Measurements from ENCODE around the gene S100G.
"Not testable (repeated sequence)": the region's sequence is repeated elsewhere in the genome, so short reads cannot be mapped to it uniquely, and the experiment has no call there.

Gene S100G

DNA sequence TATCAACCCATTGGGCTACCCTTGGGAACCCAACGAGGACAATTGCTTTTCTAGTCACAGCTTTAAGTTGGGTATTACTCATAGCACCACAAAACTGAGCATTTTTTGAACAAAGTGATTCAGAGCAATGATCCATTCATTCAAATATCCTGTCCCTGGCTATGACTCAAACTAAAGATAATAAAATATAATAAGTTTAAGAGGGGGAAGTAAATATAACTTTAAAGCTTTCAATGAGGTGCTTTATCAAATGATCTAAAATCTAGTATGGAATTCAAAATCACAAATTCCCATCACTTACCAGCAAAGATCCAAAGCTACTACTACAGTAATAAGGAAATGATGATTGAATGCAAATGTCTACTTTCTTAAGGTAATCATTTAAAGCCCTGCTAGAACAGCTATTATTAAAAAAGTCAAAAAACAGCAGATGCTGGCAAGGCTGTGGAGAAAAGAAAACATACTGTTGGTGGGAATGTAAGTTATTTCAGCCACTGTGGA is 39.8 kb upstream of the S100G start:
- H3K4me3 ChIP-seq (ENCODE audit: low read depth, low read length), result no peak overlapping the region
- H3K27ac ChIP-seq, result no peak overlapping the region
- TF ChIP-seq, protein P1, sequence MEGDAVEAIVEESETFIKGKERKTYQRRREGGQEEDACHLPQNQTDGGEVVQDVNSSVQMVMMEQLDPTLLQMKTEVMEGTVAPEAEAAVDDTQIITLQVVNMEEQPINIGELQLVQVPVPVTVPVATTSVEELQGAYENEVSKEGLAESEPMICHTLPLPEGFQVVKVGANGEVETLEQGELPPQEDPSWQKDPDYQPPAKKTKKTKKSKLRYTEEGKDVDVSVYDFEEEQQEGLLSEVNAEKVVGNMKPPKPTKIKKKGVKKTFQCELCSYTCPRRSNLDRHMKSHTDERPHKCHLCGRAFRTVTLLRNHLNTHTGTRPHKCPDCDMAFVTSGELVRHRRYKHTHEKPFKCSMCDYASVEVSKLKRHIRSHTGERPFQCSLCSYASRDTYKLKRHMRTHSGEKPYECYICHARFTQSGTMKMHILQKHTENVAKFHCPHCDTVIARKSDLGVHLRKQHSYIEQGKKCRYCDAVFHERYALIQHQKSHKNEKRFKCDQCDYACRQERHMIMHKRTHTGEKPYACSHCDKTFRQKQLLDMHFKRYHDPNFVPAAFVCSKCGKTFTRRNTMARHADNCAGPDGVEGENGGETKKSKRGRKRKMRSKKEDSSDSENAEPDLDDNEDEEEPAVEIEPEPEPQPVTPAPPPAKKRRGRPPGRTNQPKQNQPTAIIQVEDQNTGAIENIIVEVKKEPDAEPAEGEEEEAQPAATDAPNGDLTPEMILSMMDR (IDR thresholded peaks at IDR 0.05; ENCODE audit: low read depth, low read length), result no peak
- DNase-seq, result no peak
- no peaks in the 10 kb centered on the region for H3K9me3 ChIP-seq (ENCODE audit: severe bottlenecking)
- H3K27me3 ChIP-seq (ENCODE audit: insufficient read depth, low read depth, severe bottlenecking), result no peaks in the 10 kb centered on the region
- peaks cover 15% of the 10 kb centered on the region for H3K36me3 ChIP-seq

DNA sequence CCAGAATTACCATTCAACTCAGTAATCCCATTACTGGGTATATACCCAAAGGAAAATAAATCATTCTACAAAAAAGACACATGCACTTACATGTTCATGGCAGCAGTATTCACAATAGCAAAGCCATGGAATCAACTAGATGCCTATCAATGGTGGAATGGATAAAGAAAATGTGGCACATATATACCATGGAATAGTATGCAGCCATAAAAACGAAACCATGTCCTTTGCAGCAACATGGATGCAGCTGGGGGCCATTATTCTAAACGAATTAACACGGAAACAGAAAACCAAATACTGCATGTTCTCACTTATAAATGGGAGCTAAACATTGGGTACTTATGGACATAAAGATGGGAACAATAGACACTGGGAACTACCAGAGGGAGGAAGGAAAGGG is 39.3 kb upstream of the S100G start:
- H3K27ac ChIP-seq; H3K9me3 ChIP-seq (ENCODE audit: severe bottlenecking); H3K27me3 ChIP-seq (ENCODE audit: insufficient read depth, low read depth, severe bottlenecking); DNase-seq; H3K4me3 ChIP-seq (ENCODE audit: low read depth, low read length): not testable (repeated sequence)
- H3K36me3 ChIP-seq, result peaks cover 19% of the 10 kb centered on the region

GRCh38 chrX:16612257-16612897 is 37.6 kb upstream of the S100G start:
- no peak for DNase-seq
- Histone ChIP-seq H3K27ac (no peak overlapping the region), H3K27me3 (ENCODE audit: insufficient read depth, low read depth, severe bottlenecking) (no peaks in the 10 kb centered on the region), H3K4me3 (ENCODE audit: low read depth, low read length) (no peak overlapping the region), H3K36me3 (peaks cover 23% of the 10 kb centered on the region), H3K9me3 (ENCODE audit: severe bottlenecking) (no peaks in the 10 kb centered on the region)
- TF ChIP-seq, protein P1 (IDR thresholded peaks at IDR 0.05; ENCODE audit: low read depth, low read length), result no peak

DNA sequence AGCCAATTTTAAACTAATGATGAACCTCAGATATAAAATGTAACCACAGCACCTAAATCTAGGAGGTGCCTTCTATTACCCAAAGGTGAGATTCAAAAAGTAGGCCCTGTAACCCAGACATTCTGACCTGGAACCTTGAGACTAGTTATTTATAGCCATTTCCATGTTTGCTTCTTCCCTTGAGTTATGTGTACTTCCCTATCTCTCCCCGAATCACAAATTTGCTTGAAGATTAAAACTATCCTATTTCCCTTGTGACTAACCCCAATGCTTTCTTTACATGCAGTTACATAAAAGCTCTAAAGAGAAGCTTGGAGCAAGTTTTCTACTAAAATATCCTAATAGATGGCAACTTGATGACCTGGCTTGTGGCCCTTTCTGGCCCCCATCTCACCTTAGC is 32.6 kb upstream of the S100G start:
- H3K27me3 ChIP-seq (ENCODE audit: insufficient read depth, low read depth, severe bottlenecking), result no peaks in the 10 kb centered on the region
- peaks cover 27% of the 10 kb centered on the region for H3K36me3 ChIP-seq
- no peaks in the 10 kb centered on the region for H3K9me3 ChIP-seq (ENCODE audit: severe bottlenecking)
- no peak overlapping the region for H3K27ac ChIP-seq
- H3K4me3 ChIP-seq (ENCODE audit: low read depth, low read length), result no peak overlapping the region
- TF ChIP-seq, protein P1 (IDR thresholded peaks at IDR 0.05; ENCODE audit: low read depth, low read length), result no peak
- DNase-seq, result no peak

DNA sequence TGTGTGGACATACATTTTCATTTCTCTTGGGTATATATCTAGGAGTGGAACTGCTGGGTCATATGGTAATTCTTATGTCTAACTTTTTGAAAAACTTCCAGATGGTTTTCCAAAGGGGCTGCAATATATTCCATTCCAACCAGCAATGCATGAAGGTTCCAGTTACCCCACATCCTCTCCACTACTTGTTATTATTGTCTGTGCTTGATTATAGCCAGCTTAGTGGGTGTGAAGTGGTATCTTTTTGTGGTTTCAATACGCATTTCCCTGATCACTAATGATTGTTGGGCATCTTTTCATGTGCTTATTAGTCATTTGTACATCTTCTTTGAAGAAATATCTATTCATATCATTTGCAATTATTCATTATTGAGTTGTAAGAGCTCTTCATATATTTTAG is 31.5 kb upstream of the S100G start:
- H3K9me3 ChIP-seq (ENCODE audit: severe bottlenecking), result no peaks in the 10 kb centered on the region
- H3K4me3 ChIP-seq (ENCODE audit: low read depth, low read length), result no peak overlapping the region
- TF ChIP-seq, protein P1 (IDR thresholded peaks at IDR 0.05; ENCODE audit: low read depth, low read length), result no peak
- DNase-seq, result no peak
- no peaks in the 10 kb centered on the region for H3K27me3 ChIP-seq (ENCODE audit: insufficient read depth, low read depth, severe bottlenecking)
- H3K27ac ChIP-seq, result no peak overlapping the region
- peaks cover 27% of the 10 kb centered on the region for H3K36me3 ChIP-seq

GRCh38 chrX:16619024-16619423 is 30.9 kb upstream of the S100G start:
- DNase-seq, result no peak
- Histone ChIP-seq H3K4me3 (ENCODE audit: low read depth, low read length) (no peak overlapping the region), H3K27ac (no peak overlapping the region), H3K9me3 (ENCODE audit: severe bottlenecking) (no peaks in the 10 kb centered on the region), H3K27me3 (ENCODE audit: insufficient read depth, low read depth, severe bottlenecking) (no peaks in the 10 kb centered on the region), H3K36me3 (peaks cover 27% of the 10 kb centered on the region)
- TF ChIP-seq, protein P1 (IDR thresholded peaks at IDR 0.05; ENCODE audit: low read depth, low read length), result no peak

GRCh38 chrX:16628511-16628910 is 21.4 kb upstream of the S100G start:
- not testable (repeated sequence) for H3K27ac ChIP-seq; H3K9me3 ChIP-seq (ENCODE audit: severe bottlenecking); H3K27me3 ChIP-seq (ENCODE audit: insufficient read depth, low read depth, severe bottlenecking); H3K4me3 ChIP-seq (ENCODE audit: low read depth, low read length); DNase-seq; H3K36me3 ChIP-seq
